ENCODE results near the gene LRP5.

DNA sequence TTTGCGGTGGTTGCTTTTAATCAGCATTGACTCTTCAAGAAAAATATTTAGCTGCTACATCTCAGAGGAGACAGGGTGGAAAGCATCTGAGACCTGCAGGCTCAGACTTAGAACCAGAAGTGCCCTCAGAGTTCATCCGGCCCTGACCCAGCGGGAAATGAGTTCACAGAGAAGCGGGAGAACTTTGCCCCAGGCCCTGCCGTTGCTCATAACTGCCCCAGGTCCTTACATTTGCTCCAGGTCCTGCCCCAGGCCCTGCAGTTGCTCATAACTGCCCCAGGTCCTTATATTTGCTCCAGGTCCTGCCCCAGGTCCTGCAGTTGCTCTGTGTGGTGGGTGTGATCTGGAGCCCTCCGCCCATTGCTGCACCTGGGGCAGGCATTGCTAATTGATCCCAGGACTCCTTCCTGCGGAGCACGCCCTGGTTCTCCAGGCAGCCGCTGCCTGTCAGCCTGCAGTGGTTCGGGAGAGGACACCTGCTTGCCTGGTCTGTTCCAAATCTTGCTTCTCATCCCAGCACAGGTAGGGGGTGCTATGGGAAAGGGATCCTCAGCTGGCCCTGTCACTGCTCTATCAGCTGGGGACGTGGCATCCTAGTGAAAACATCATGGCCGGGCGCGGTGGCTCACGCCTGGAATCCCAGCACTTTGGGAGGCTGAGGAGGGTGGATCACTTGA is 90.1 kb downstream of the LRP5 start:
- no peak for TF ChIP-seq GATA2 (IDR thresholded peaks at IDR 0.05; ENCODE audit: low read depth, low read length)
- TF ChIP-seq GATA3 (IDR thresholded peaks at IDR 0.05; ENCODE audit: low read depth, low read length) = no peak

All from SH-SY5Y (cell line).